SH-SY5Y (cell line): ENCODE data around the gene TRIOBP.

Experiments
- GATA2 ChIP-seq: IDR thresholded peaks from 2 replicates; pipeline ENCODE4 v1.6.1; 2011; ENCODE audit warnings: mild to moderate bottlenecking, low read depth, low read length
- GATA3 ChIP-seq: IDR thresholded peaks from 2 replicates; pipeline ENCODE4 v1.6.1; 2011; ENCODE audit warnings: low read depth, mild to moderate bottlenecking, low read length, moderate library complexity

DNA sequence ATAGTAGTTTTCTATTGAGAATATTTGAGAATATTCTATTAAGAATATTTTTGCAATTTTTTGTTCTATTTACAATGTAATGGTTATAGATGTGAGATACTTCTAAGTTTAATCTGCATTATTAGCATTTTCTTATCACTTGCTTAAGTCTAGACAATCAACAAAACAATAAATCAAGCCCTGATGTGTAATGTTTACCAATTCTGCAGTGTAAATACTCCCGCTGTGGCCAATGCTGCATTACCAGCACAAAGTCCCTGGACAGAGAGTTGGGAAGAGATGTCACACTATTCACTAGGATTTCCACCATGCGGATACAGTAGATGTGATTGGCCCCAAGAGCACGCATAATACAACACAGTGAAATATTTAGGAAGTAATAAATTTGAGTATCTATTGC is 63.3 kb downstream of the TRIOBP start:
- TF ChIP-seq GATA2 (no peak), GATA3 (no peak)
